Mesenchymal stem cell (in vitro differentiated cells and primary cell): Measurements from ENCODE around the gene TPMT.
"Not testable (repeated sequence)": the region's sequence is repeated elsewhere in the genome, so short reads cannot be mapped to it uniquely, and the experiment has no call there.

Source experiments
- DNase-seq: peaks from one replicate; pipeline ENCODE4 v3.0.0-alpha.2; 2013
- H2AFZ ChIP-seq: one replicate; pipeline ENCODE4 v1.6.1; 2013; ENCODE audit warnings: low read depth, mild to moderate bottlenecking, control low read depth, inconsistent platforms, low read length, moderate library complexity
- H2AK5ac ChIP-seq: 2 replicates; pipeline ENCODE4 v1.6.1; 2013; ENCODE audit warnings: low read length, moderate library complexity, mild to moderate bottlenecking, inconsistent platforms; ENCODE audit not compliant: severe bottlenecking
- H2BK120ac ChIP-seq: one replicate; pipeline ENCODE4 v1.6.1; 2013; ENCODE audit warnings: low read depth, mild to moderate bottlenecking, inconsistent platforms, low read length, moderate library complexity
- H2BK12ac ChIP-seq, 2 experiments: one replicate each; pipeline ENCODE4 v1.6.1; 2013; ENCODE audit warnings: inconsistent platforms in 2 of 2, low read length in 2 of 2, mild to moderate bottlenecking in 2 of 2, moderate library complexity in 2 of 2, control low read depth in 1 of 2
- H2BK15ac ChIP-seq: one replicate; pipeline ENCODE4 v1.6.1; 2013; ENCODE audit warnings: mild to moderate bottlenecking, low read depth, inconsistent platforms; ENCODE audit not compliant: poor library complexity, severe bottlenecking
- H2BK5ac ChIP-seq: 2 replicates; pipeline ENCODE4 v1.6.1; 2013; ENCODE audit warnings: low read depth, mild to moderate bottlenecking, low read length, control low read depth, inconsistent platforms; ENCODE audit not compliant: poor library complexity, severe bottlenecking
- H3K14ac ChIP-seq, 2 experiments: one replicate each; pipeline ENCODE4 v1.6.1; 2013; ENCODE audit warnings: inconsistent platforms in 2 of 2, low read length in 2 of 2, control low read depth in 1 of 2, mild to moderate bottlenecking in 1 of 2, moderate library complexity in 1 of 2
- H3K18ac ChIP-seq, 2 experiments: one replicate each; pipeline ENCODE4 v1.6.1; 2013; ENCODE audit warnings: inconsistent platforms in 2 of 2, low read length in 2 of 2, control low read depth in 1 of 2, low read depth in 1 of 2, mild to moderate bottlenecking in 1 of 2
- H3K23ac ChIP-seq, 2 experiments: one replicate each; pipeline ENCODE4 v1.6.1; 2013; ENCODE audit warnings: inconsistent platforms in 2 of 2, low read length in 2 of 2, mild to moderate bottlenecking in 2 of 2, moderate library complexity in 2 of 2, control low read depth in 1 of 2
- H3K27ac ChIP-seq: 2 replicates; pipeline ENCODE4 v1.5.1; 2013; ENCODE audit warnings: mild to moderate bottlenecking, moderate library complexity, low read length, control low read depth, inconsistent platforms; ENCODE audit not compliant: poor library complexity, severe bottlenecking
- H3K27me3 ChIP-seq, 2 experiments: 2 replicates each; pipeline versions ENCODE4 v1.6.1 to v1.7.0; 2013; ENCODE audit warnings: low read length in 2 of 2, mild to moderate bottlenecking in 2 of 2, moderate library complexity in 2 of 2, control low read depth in 1 of 2, inconsistent platforms in 1 of 2; ENCODE audit not compliant: control insufficient read depth in 1 of 2, insufficient read depth in 1 of 2
- H3K36me3 ChIP-seq, 2 experiments: 2 replicates each; pipeline versions ENCODE4 v1.6.1 to v1.7.0; 2013; ENCODE audit warnings: low read length in 2 of 2, control low read depth in 1 of 2, inconsistent platforms in 1 of 2, low read depth in 1 of 2, mild to moderate bottlenecking in 1 of 2; ENCODE audit not compliant: insufficient read depth in 2 of 2, control insufficient read depth in 1 of 2
- H3K4ac ChIP-seq, 2 experiments: one replicate each; pipeline ENCODE4 v1.6.1; 2013; ENCODE audit warnings: inconsistent platforms in 2 of 2, low read length in 2 of 2, mild to moderate bottlenecking in 2 of 2, moderate library complexity in 2 of 2, control low read depth in 1 of 2, low read depth in 1 of 2
- H3K4me1 ChIP-seq: 2 replicates; pipeline ENCODE4 v1.6.1; 2013; ENCODE audit warnings: low read depth, low read length, control low read depth; ENCODE audit not compliant: control insufficient read depth, insufficient read depth
- H3K4me2 ChIP-seq: 2 replicates; pipeline ENCODE4 v1.6.1; 2013; ENCODE audit warnings: low read length, mild to moderate bottlenecking, inconsistent platforms; ENCODE audit not compliant: poor library complexity, severe bottlenecking
- H3K4me3 ChIP-seq, 2 experiments: 2 replicates each; pipeline versions ENCODE4 v1.5.1 to v1.7.0; 2013; ENCODE audit warnings: low read length in 2 of 2, mild to moderate bottlenecking in 2 of 2, control low read depth in 1 of 2, low read depth in 1 of 2; ENCODE audit not compliant: insufficient read depth in 1 of 2
- H3K79me1 ChIP-seq: replicated peaks from 2 replicates; pipeline ENCODE4 v1.6.1; 2013; ENCODE audit warnings: mild to moderate bottlenecking, control low read depth, low read length, inconsistent platforms; ENCODE audit not compliant: poor library complexity, severe bottlenecking
- H3K9ac ChIP-seq: 2 replicates; pipeline ENCODE4 v1.7.0; 2013; ENCODE audit warnings: mild to moderate bottlenecking, low read length, moderate library complexity
- H3K9me3 ChIP-seq: 2 replicates; pipeline ENCODE4 v1.7.0; 2013; ENCODE audit warnings: mild to moderate bottlenecking, low read length; ENCODE audit not compliant: control insufficient read depth
- H4K8ac ChIP-seq: one replicate; pipeline ENCODE4 v1.6.1; 2013; ENCODE audit warnings: inconsistent platforms, mild to moderate bottlenecking, low read length, moderate library complexity
- H4K91ac ChIP-seq: one replicate; pipeline ENCODE4 v1.6.1; 2013; ENCODE audit warnings: mild to moderate bottlenecking, low read length, inconsistent platforms
- WGBS: methylation state at CpG from one replicate; pipeline ENCODE4 v1.1.7; 2013; ENCODE audit warnings: mixed read lengths; 5-methylcytosine and 5-hydroxymethylcytosine counted together

The TPMT gene

DNA sequence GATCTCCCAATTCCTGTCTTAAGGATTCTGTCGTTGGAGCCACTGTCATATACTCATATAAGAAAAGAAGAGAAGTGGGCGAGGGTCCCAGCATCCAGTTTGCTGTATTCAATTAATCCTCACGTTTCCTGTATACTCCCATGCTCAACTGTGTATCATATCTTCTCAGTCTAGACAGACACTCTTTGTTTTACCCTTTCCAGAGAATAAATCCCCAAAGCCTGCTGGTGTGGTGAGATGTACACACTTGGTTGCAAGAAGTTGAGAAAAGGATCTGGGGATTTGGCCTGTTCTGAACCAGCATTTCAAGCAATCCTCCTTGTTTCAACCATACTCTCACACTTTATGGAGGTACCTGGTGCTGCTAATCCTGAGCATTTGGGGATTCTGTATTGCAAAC is 3.1 kb downstream of the TPMT start:
- 90% methylated on average over 2 of the region's 3 CpGs for WGBS
- H3K27me3 ChIP-seq, result no peaks in the 10 kb centered on the region
- peak overlapping the region in 1 of 2 experiments; percentile 58 for H3K18ac ChIP-seq
- no peak overlapping the region for H3K9ac ChIP-seq
- no peak overlapping the region for H3K27ac ChIP-seq
- no peak overlapping the region for H2BK120ac ChIP-seq
- no peaks in the 10 kb centered on the region for H3K36me3 ChIP-seq
- H3K9me3 ChIP-seq, result no peaks in the 10 kb centered on the region
- DNase-seq, result no peak
- H3K4me1 ChIP-seq, result peaks cover 3% of the 10 kb centered on the region
- H2BK12ac ChIP-seq, result no peak overlapping the region
- no peak overlapping the region for H3K14ac ChIP-seq
- H3K79me1 ChIP-seq, result peaks cover 20% of the 10 kb centered on the region
- H2BK5ac ChIP-seq, result no peak overlapping the region
- H3K4ac ChIP-seq, result no peak overlapping the region
- H3K4me3 ChIP-seq, result no peak overlapping the region
- H4K91ac ChIP-seq, result no peak overlapping the region
- no peak overlapping the region for H2AFZ ChIP-seq
- peak overlapping the region; percentile 10 for H2AK5ac ChIP-seq
- H4K8ac ChIP-seq, result no peak overlapping the region
- H3K4me2 ChIP-seq, result no peak overlapping the region
- no peak overlapping the region for H2BK15ac ChIP-seq
- H3K23ac ChIP-seq, result no peak overlapping the region

DNA sequence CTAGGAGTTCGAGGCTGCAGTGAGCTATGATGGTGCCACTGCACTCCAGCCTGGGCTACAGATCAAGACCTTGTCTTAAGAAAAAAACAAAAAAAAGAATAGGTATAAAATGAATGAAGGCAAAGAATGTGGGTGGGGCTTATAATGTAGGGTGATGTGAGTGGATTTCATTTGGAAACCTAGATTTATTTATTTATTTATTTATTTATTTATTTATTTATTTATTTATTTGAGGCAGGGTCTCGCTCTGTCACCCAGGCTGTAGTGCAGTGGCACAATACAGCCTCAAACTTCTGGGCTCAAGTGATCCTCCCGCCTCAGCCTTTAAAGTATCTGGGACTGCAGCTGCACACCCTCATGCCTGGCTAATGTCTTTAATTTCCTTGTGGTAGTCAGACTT is 3.5 kb downstream of the TPMT start:
- H2AFZ ChIP-seq, H4K91ac ChIP-seq, H3K4me3 ChIP-seq, H3K27me3 ChIP-seq, H2BK120ac ChIP-seq, H3K4me1 ChIP-seq, H3K36me3 ChIP-seq, H2AK5ac ChIP-seq, H3K4ac ChIP-seq, H3K9me3 ChIP-seq, H3K27ac ChIP-seq, H3K4me2 ChIP-seq, H3K18ac ChIP-seq, H4K8ac ChIP-seq, H2BK15ac ChIP-seq, H3K23ac ChIP-seq, H3K14ac ChIP-seq, H2BK12ac ChIP-seq, H2BK5ac ChIP-seq, H3K9ac ChIP-seq: not testable (repeated sequence)
- H3K79me1 ChIP-seq, result peaks cover 20% of the 10 kb centered on the region
- WGBS, result 97% methylated on average over 3 of the region's 3 CpGs
- peak; percentile 4 for DNase-seq

DNA sequence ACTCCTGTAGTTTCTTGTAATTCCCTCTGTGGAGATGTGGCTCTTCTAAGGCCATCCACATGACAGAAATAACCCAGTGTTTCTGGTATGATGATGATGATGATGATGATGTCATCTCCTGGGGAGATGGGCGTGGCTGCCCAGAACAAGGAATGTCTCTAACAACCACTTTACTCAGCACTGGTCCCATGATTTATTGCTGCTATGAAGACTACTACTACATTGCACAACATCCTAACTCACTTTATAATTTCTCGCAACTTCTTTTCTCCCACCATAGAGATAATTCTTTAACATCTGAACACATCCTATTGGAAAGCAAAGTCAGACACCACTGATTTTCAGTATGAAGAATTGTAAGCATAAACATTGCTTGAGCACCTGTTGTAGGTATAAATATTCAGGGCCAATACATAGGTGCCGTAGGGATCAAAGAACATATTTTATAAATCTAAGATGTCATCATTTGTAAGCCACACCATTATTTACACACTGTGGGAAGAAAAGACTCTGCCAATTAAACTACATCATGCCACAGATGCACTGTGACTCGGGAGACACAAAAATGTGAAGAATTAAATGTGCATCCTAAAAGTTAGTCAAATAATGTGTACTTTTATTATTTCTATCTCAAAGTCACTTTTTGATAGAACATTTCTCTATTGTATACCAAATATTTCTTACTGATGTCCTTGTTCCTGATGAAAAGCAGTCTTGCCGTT is 6.4 kb downstream of the TPMT start:
- DNase-seq, result peak; percentile 89
- H3K36me3 ChIP-seq, result peaks cover 0 to 6% of the 10 kb centered on the region in 2 experiments
- H3K4me3 ChIP-seq, result peak overlapping the region in 1 of 2 experiments; percentile 1
- H2BK5ac ChIP-seq, result no peak overlapping the region
- no peak overlapping the region for H3K4ac ChIP-seq
- 61% methylated on average over 3 of the region's 5 CpGs for WGBS
- no peak overlapping the region for H2BK12ac ChIP-seq
- H2AFZ ChIP-seq, result no peak overlapping the region
- peak overlapping the region; percentile 70 for H3K9ac ChIP-seq
- no peak overlapping the region for H3K14ac ChIP-seq
- no peaks in the 10 kb centered on the region for H3K9me3 ChIP-seq
- no peak overlapping the region for H2BK15ac ChIP-seq
- H3K4me2 ChIP-seq, result no peak overlapping the region
- H2BK120ac ChIP-seq, result no peak overlapping the region
- H4K91ac ChIP-seq, result no peak overlapping the region
- peaks cover 17% of the 10 kb centered on the region for H3K79me1 ChIP-seq
- no peaks in the 10 kb centered on the region for H3K4me1 ChIP-seq
- H3K27ac ChIP-seq, result no peak overlapping the region
- H3K27me3 ChIP-seq, result no peaks in the 10 kb centered on the region
- no peak overlapping the region for H2AK5ac ChIP-seq
- no peak overlapping the region for H4K8ac ChIP-seq
- H3K23ac ChIP-seq, result no peak overlapping the region
- no peak overlapping the region for H3K18ac ChIP-seq

DNA sequence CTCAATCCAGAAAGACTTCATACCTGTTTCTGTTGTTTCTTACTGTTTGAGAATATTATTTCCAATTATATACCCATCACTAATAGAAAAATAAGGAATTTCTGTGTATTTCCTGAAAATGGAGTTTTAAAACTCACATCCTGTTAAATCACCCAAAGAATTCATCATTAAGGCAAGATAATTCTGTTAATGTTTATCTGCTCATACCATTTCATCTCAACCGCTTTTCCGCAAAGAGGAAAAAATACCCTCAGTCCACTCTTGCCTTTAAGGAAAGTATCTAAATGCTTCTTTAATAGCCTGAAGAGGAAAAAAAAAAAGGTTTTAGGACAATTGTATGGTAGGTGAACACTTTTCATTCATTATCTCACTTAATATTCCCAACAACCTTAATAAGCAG is 7.3 kb downstream of the TPMT start:
- no peak overlapping the region for H2BK120ac ChIP-seq
- H3K27ac ChIP-seq, result peak overlapping the region; percentile 47
- peak overlapping the region; percentile 70 for H3K9ac ChIP-seq
- no peak overlapping the region for H2AFZ ChIP-seq
- H3K9me3 ChIP-seq, result no peaks in the 10 kb centered on the region
- no peak overlapping the region for H3K4ac ChIP-seq
- no peak overlapping the region for H3K4me3 ChIP-seq
- H4K91ac ChIP-seq, result no peak overlapping the region
- H3K4me1 ChIP-seq, result no peaks in the 10 kb centered on the region
- H2AK5ac ChIP-seq, result no peak overlapping the region
- H2BK15ac ChIP-seq, result no peak overlapping the region
- no peak for DNase-seq
- no peak overlapping the region for H3K18ac ChIP-seq
- H2BK12ac ChIP-seq, result no peak overlapping the region
- H3K4me2 ChIP-seq, result no peak overlapping the region
- H3K36me3 ChIP-seq, result peaks cover 2 to 15% of the 10 kb centered on the region in 2 experiments
- no peaks in the 10 kb centered on the region for H3K27me3 ChIP-seq
- no peak overlapping the region for H3K23ac ChIP-seq
- H3K79me1 ChIP-seq, result peaks cover 14% of the 10 kb centered on the region
- H3K14ac ChIP-seq, result no peak overlapping the region
- no peak overlapping the region for H4K8ac ChIP-seq
- H2BK5ac ChIP-seq, result no peak overlapping the region
- no CpG with 5 or more reads among the region's 2 CpGs for WGBS
